Gastrocnemius medialis (tissue), 4 donors: ENCODE results near the gene FGD5. TPM values are rescaled to one million over a fixed set of nuclear protein-coding genes. Genes with fewer than 3 reads are reported as not detected.

Experiments used
- ATAC-seq, 2 donors: fragments of 150-250 bp; one replicate each; pipeline ENCODE4 v1.9.1; 2016
- DNase-seq, 2 donors: peaks; one replicate each; pipeline ENCODE4 v3.0.0-alpha.2; 2019
- H3K27ac ChIP-seq, 4 donors: fragments of 200-600 bp; sonication (generic); 1 replicate in 1 of 4; 2 replicates in 3 of 4; pipeline ENCODE4 v1.5.1; 2016 to 2018; ENCODE audit warnings: mild to moderate bottlenecking in 2 of 4, moderate library complexity in 1 of 4
- H3K27me3 ChIP-seq, 3 donors: fragments of 200-600 bp; sonication (generic) in 2 of 3; 1 replicate in 1 of 3; 2 replicates in 2 of 3; pipeline versions ENCODE4 v1.5.1 to v1.6.0; 2016 to 2019; ENCODE audit warnings: mild to moderate bottlenecking in 1 of 3, moderate library complexity in 1 of 3
- H3K36me3 ChIP-seq, 2 donors: fragments of 200-600 bp; sonication (generic) in 1 of 2; one replicate each; pipeline ENCODE4 v1.5.1; 2017 to 2018
- H3K4me1 ChIP-seq, 2 donors: fragments of 200-600 bp; sonication (generic) in 1 of 2; one replicate each; pipeline ENCODE4 v1.5.1; 2016 to 2017; ENCODE audit warnings: mild to moderate bottlenecking in 2 of 2
- H3K4me3 ChIP-seq, 4 donors: fragments of 200-600 bp; sonication (generic) in 3 of 4; 1 replicate in 1 of 4; 2 replicates in 3 of 4; pipeline ENCODE4 v1.5.1; 2016 to 2019; ENCODE audit warnings: mild to moderate bottlenecking in 2 of 4
- H3K9me3 ChIP-seq, 3 donors: fragments of 200-600 bp; sonication (generic) in 2 of 3; 1 replicate in 1 of 3; 2 replicates in 2 of 3; pipeline ENCODE4 v1.5.1; 2016 to 2019
- CTCF ChIP-seq, 5 experiments: fragments of 450-650 bp in 3 of 5; fragments of 200-600 bp in 2 of 5; sonication (generic) in 2 of 5; IDR thresholded peaks in 4 of 5; conservative IDR thresholded peaks in 1 of 5; 1 replicate in 4 of 5; 2 replicates in 1 of 5; pipeline ENCODE4 v1.5.1; 2016 to 2019; ENCODE audit warnings: antibody characterized with exemption in 5 of 5, mild to moderate bottlenecking in 3 of 5, moderate library complexity in 3 of 5
- POLR2A ChIP-seq, 2 donors: fragments of 450-650 bp; IDR thresholded peaks; one replicate each; pipeline ENCODE4 v1.6.1; 2017; ENCODE audit warnings: antibody characterized with exemption in 2 of 2, mild to moderate bottlenecking in 2 of 2, moderate library complexity in 2 of 2
- in situ Hi-C, 4 donors: fragments of 200-750 bp; cut with MboI; loops; one replicate each; pipeline versions ENCODE4 v1.15.0 to v1.8.0; 2017; ENCODE audit warnings: low sequenced_read_pairs in 4 of 4
- intact Hi-C: fragments of 100-400 bp; cut with DNase I; formaldehyde crosslinking; loops from one replicate; pipeline ENCODE4 v1.15.1; 2023; ENCODE audit warnings: low total_unique reads
- total RNA-seq, 4 donors: library from RNA; depleted of rRNA; stranded (reverse); fragments of >200 nt; gene quantifications; one replicate each; pipeline versions ENCODE4 v1.1.0 to v1.2.3, GENCODE V29; 2016

Gene FGD5
- total RNA-seq = 1 to 10 TPM; 4.4 to 8.4 (median 5.2) TPM

- peaks cover 0 to 3% of the 10 kb centered on the region in 2 donors for H3K4me1 ChIP-seq
- H3K27me3 ChIP-seq = no peaks in the 10 kb centered on the region
- ATAC-seq = no peak
- no peak for TF ChIP-seq CTCF (IDR thresholded peaks at IDR 0.05 in 4 of 5, conservative IDR thresholded peaks at IDR 0.05 in 1 of 5)
- no peak for TF ChIP-seq POLR2A (IDR thresholded peaks at IDR 0.05)
- intact Hi-C loops = no loop called here
- no peak for DNase-seq
- H3K9me3 ChIP-seq = no peaks in the 10 kb centered on the region
- H3K36me3 ChIP-seq = no peaks in the 10 kb centered on the region
- no peak within 1 kb of the TSS for H3K4me3 ChIP-seq
- in situ Hi-C loops = no loop called here
- no peak within 1 kb of the TSS for H3K27ac ChIP-seq
Measured at GRCh38 chr3:14818804-14819500, at the start of gene FGD5. TSS of gene FGD5 (plus strand) at chr3:14818962. CDS start at chr3:14819072, 110 bp downstream.

- no peak overlapping the region for H3K4me3 ChIP-seq
- ATAC-seq = no peak
- no peaks in the 10 kb centered on the region for H3K9me3 ChIP-seq
- in situ Hi-C loops (no loop called here), intact Hi-C loops (no loop called here)
- no peaks in the 10 kb centered on the region for H3K4me1 ChIP-seq
- no peaks in the 10 kb centered on the region for H3K36me3 ChIP-seq
- H3K27me3 ChIP-seq = no peaks in the 10 kb centered on the region
- no peak for DNase-seq
- no peak overlapping the region for H3K27ac ChIP-seq
- TF ChIP-seq POLR2A (IDR thresholded peaks at IDR 0.05) = no peak
- TF ChIP-seq CTCF (IDR thresholded peaks at IDR 0.05 in 4 of 5, conservative IDR thresholded peaks at IDR 0.05 in 1 of 5) = no peak
Measured at GRCh38 chr3:14769544-14770325, 49.0 kb upstream of the FGD5 start.

- no peak overlapping the region for H3K27ac ChIP-seq
- no peaks in the 10 kb centered on the region for H3K27me3 ChIP-seq
- no peak for ATAC-seq
- intact Hi-C loops = no loop called here
- no peaks in the 10 kb centered on the region for H3K36me3 ChIP-seq
- H3K4me3 ChIP-seq = no peak overlapping the region
- TF ChIP-seq POLR2A (IDR thresholded peaks at IDR 0.05) (no peak), CTCF (IDR thresholded peaks at IDR 0.05 in 4 of 5, conservative IDR thresholded peaks at IDR 0.05 in 1 of 5) (no peak)
- in situ Hi-C loops = no loop called here
- H3K9me3 ChIP-seq = no peaks in the 10 kb centered on the region
- no peaks in the 10 kb centered on the region for H3K4me1 ChIP-seq
- DNase-seq = no peak
Measured at GRCh38 chr3:14770591-14770990, 48.2 kb upstream of the FGD5 start.

GRCh38 chr3:14771593-14772497 lies 46.9 kb upstream of the FGD5 start:
- intact Hi-C loops = no loop called here
- in situ Hi-C loops = no loop called here

More at GRCh38 chr3:14771593-14772497, 46.9 kb upstream of the FGD5 start:
- H3K27me3 ChIP-seq = no peaks in the 10 kb centered on the region
- ATAC-seq = no peak
- no peaks in the 10 kb centered on the region for H3K36me3 ChIP-seq
- H3K9me3 ChIP-seq = no peaks in the 10 kb centered on the region
- DNase-seq = no peak
- H3K4me1 ChIP-seq = no peaks in the 10 kb centered on the region
- no peak overlapping the region for H3K27ac ChIP-seq
- TF ChIP-seq POLR2A (IDR thresholded peaks at IDR 0.05) (no peak), CTCF (IDR thresholded peaks at IDR 0.05 in 4 of 5, conservative IDR thresholded peaks at IDR 0.05 in 1 of 5) (no peak)
- H3K4me3 ChIP-seq = no peak overlapping the region
